GM23338 (cell line): ENCODE data around the gene CNGB1.

Experiments used
- CREB1 ChIP-seq: fragments of 250-450 bp; sonication (Bioruptor Pico); IDR thresholded peaks from 2 replicates; pipeline ENCODE4 v1.5.0; 2020; ENCODE audit warnings: low read depth, mild to moderate bottlenecking, moderate library complexity
- CTCF ChIP-seq, 2 experiments: fragments of 200-600 bp in 1 of 2; sonication (generic) in 1 of 2; conservative IDR thresholded peaks; 2 replicates each; pipeline versions ENCODE4 v1.5.1 to v1.6.1; 2016 to 2017; ENCODE audit warnings: antibody characterized with exemption in 2 of 2, low read depth in 2 of 2, mild to moderate bottlenecking in 2 of 2, moderate library complexity in 1 of 2
- EZH2 ChIP-seq: fragments of 200-600 bp; sonication (generic); IDR thresholded peaks from one replicate; pipeline ENCODE4 v1.8.0; 2017; ENCODE audit warnings: antibody characterized with exemption, mild to moderate bottlenecking, low read depth; ENCODE audit not compliant: unreplicated experiment
- ZNF331 ChIP-seq: fragments of 250-450 bp; sonication (Bioruptor Pico); IDR thresholded peaks from 2 replicates; pipeline ENCODE4 v1.5.0; 2020; ENCODE audit warnings: low read depth, mild to moderate bottlenecking, moderate library complexity
- TF ChIP-seq, protein P1 (sequence below): IDR thresholded peaks from one replicate; pipeline ENCODE4 v1.6.1; 2018; ENCODE audit warnings: antibody characterized with exemption; ENCODE audit not compliant: unreplicated experiment

DNA sequence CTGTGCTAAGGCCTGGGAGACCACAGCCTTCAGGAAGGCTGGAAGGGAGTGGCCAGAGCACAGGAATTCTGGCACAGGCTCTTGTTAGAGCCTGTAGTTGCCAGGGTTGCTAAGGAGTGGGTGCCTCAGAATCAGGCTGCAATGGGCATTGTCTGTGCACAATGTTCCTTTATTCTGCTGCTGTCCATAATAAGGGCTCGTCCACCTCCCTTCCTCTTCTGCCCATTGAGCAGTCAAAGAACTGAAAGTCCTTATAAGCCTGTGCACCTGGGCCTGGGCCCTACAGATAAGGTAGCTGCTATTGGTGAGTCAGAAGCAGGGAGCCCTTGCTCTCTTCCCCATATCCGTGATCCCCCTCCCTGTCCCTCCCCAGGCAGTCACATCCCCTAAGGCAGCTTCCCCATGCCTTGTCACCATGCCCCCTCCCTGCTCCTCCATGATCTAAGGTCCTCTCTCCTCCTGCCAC is 5.4 kb upstream of the CNGB1 start:
- no peak for TF ChIP-seq CTCF (conservative IDR thresholded peaks at IDR 0.05; ENCODE audit: low read depth in 2 of 2)
- no peak for TF ChIP-seq EZH2
- no peak for TF ChIP-seq ZNF331 (CRISPR knock-in tag)
- TF ChIP-seq CREB1 (CRISPR knock-in tag) = no peak
- TF ChIP-seq, protein P1, sequence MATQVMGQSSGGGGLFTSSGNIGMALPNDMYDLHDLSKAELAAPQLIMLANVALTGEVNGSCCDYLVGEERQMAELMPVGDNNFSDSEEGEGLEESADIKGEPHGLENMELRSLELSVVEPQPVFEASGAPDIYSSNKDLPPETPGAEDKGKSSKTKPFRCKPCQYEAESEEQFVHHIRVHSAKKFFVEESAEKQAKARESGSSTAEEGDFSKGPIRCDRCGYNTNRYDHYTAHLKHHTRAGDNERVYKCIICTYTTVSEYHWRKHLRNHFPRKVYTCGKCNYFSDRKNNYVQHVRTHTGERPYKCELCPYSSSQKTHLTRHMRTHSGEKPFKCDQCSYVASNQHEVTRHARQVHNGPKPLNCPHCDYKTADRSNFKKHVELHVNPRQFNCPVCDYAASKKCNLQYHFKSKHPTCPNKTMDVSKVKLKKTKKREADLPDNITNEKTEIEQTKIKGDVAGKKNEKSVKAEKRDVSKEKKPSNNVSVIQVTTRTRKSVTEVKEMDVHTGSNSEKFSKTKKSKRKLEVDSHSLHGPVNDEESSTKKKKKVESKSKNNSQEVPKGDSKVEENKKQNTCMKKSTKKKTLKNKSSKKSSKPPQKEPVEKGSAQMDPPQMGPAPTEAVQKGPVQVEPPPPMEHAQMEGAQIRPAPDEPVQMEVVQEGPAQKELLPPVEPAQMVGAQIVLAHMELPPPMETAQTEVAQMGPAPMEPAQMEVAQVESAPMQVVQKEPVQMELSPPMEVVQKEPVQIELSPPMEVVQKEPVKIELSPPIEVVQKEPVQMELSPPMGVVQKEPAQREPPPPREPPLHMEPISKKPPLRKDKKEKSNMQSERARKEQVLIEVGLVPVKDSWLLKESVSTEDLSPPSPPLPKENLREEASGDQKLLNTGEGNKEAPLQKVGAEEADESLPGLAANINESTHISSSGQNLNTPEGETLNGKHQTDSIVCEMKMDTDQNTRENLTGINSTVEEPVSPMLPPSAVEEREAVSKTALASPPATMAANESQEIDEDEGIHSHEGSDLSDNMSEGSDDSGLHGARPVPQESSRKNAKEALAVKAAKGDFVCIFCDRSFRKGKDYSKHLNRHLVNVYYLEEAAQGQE = no peak
